Measurements from ENCODE around the gene BAIAP2L2.

GRCh38 chr22:38097557-38098409, 12.7 kb downstream of the BAIAP2L2 start:
- TF ChIP-seq EZH2 (IDR thresholded peaks at IDR 0.05) (no peak), POLR2AphosphoS5 (IDR thresholded peaks at IDR 0.05; ENCODE audit: borderline replicate concordance, low read depth, low read length) (no peak), FOXP2 (optimal IDR thresholded peaks at IDR 0.05; ENCODE audit: control extremely low read depth, extremely low read length, insufficient read depth) (no peak)

Measured in SK-N-MC (cell line).